Stomach (tissue), 9 donors: ENCODE measurements around the gene GDF2. TPM values are rescaled to one million over a fixed set of nuclear protein-coding genes. Genes with fewer than 3 reads are reported as not detected.
A peak's percentile ranks its signal among the peaks of the same experiment; 100 is the strongest.

ENCODE experiments used
- DNase-seq, 2 donors: peaks; one replicate each; pipeline versions ENCODE4 v3.0.0 to v3.0.0-alpha.2; 2013 to 2019
- H3K27ac ChIP-seq, 5 donors: fragments of 200-600 bp in 4 of 5; sonication (generic) in 4 of 5; one replicate each; pipeline ENCODE4 v1.5.1; 2013 to 2019; ENCODE audit warnings: mild to moderate bottlenecking in 1 of 5, moderate library complexity in 1 of 5
- H3K27me3 ChIP-seq, 3 donors: fragments of 200-600 bp; sonication (generic); one replicate each; pipeline ENCODE4 v1.5.1; 2017 to 2019; ENCODE audit warnings: mixed run types in 1 of 3
- H3K36me3 ChIP-seq, 4 donors: fragments of 200-600 bp; sonication (generic); 1 replicate in 3 of 4; 2 replicates in 1 of 4; pipeline ENCODE4 v1.5.1; 2016 to 2019
- H3K4me1 ChIP-seq, 4 donors: fragments of 200-600 bp; sonication (generic); one replicate each; pipeline ENCODE4 v1.5.1; 2016 to 2019
- H3K4me3 ChIP-seq, 4 donors: fragments of 200-600 bp; sonication (generic) in 3 of 4; one replicate each; pipeline ENCODE4 v1.5.1; 2016 to 2019; ENCODE audit warnings: mild to moderate bottlenecking in 1 of 4
- H3K9me3 ChIP-seq, 4 donors: fragments of 200-600 bp; sonication (generic); one replicate each; pipeline ENCODE4 v1.5.1; 2016 to 2019
- EP300 ChIP-seq: sonication (generic); formaldehyde crosslinking; IDR thresholded peaks from one replicate; pipeline ENCODE4 v1.6.1; 2017; ENCODE audit warnings: antibody characterized with exemption
- POLR2A ChIP-seq, 4 donors: fragments of 450-650 bp; IDR thresholded peaks; one replicate each; pipeline ENCODE4 v1.6.1; 2016; ENCODE audit warnings: antibody characterized with exemption in 4 of 4, control low read depth in 2 of 4, mild to moderate bottlenecking in 1 of 4, moderate library complexity in 1 of 4
- POLR2AphosphoS5 ChIP-seq, 3 donors: sonication (generic); formaldehyde crosslinking; IDR thresholded peaks; one replicate each; pipeline ENCODE4 v1.6.1; 2016; ENCODE audit warnings: antibody characterized with exemption in 3 of 3
- WGBS, 5 donors: extraction: QIAGEN DNeasy Blood & Tissue Kit in 3 of 5; methylation state at CpG; one replicate each; pipeline versions ENCODE4 v1.1.5 to v1.1.7; 2013 to 2018; 5-methylcytosine and 5-hydroxymethylcytosine counted together
- intact Hi-C: fragments of 100-400 bp; cut with DNase I; formaldehyde crosslinking; loops from one replicate; pipeline ENCODE4 v1.15.1; 2023; ENCODE audit warnings: low total_unique reads
- polyA plus RNA-seq, 3 donors: library from polyadenylated mRNA; stranded (reverse); fragments of 200-250 nt; gene quantifications; one replicate each; pipeline ENCODE4 v1.2.3, GENCODE V29; 2013
- total RNA-seq, 5 donors: library from RNA; depleted of rRNA; stranded (reverse); fragments of >200 nt; gene quantifications; one replicate each; pipeline versions ENCODE4 v1.1.0 to v1.2.3, GENCODE V29; 2014 to 2016
- TF ChIP-seq, protein P1 (sequence below), 7 experiments: fragments of 450-650 bp in 4 of 7; fragments of 200-600 bp in 3 of 7; sonication (generic) in 3 of 7; IDR thresholded peaks; one replicate each; pipeline ENCODE4 v1.5.1; 2016 to 2019; ENCODE audit warnings: antibody characterized with exemption in 7 of 7, control low read depth in 2 of 7, mild to moderate bottlenecking in 1 of 7
- donor health status: healthy with polysubstance abuse.
- donor health status: Bipolar disorder and iron deficiency.
- donor health status: healthy.

GDF2 gene
- total and polyA plus RNA-seq, 8 donors: not detected

DNA sequence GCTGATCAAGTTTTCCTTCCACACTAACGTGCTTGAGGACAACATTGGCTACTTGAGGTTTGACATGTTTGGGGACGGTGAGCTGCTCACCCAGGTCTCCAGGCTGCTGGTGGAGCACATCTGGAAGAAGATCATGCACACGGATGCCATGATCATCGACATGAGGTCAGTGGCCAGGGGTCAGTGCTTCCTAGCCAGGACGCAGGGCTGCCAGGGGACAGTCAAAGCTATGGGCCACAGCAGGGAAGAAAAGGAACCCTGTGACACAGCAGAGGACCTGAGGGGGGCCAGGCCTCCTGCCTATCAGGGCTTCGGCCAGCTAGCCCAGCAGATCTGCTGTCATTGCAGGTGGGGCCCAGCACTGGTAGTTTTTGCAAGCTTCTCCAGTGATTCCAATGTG lies 31.1 kb downstream of the GDF2 start:
- no peak for DNase-seq
- H3K9me3 ChIP-seq: no peaks in the 10 kb centered on the region
- H3K4me3 ChIP-seq: no peak overlapping the region
- H3K36me3 ChIP-seq: no peaks in the 10 kb centered on the region
- no peaks in the 10 kb centered on the region for H3K27me3 ChIP-seq
- TF ChIP-seq, protein P1, sequence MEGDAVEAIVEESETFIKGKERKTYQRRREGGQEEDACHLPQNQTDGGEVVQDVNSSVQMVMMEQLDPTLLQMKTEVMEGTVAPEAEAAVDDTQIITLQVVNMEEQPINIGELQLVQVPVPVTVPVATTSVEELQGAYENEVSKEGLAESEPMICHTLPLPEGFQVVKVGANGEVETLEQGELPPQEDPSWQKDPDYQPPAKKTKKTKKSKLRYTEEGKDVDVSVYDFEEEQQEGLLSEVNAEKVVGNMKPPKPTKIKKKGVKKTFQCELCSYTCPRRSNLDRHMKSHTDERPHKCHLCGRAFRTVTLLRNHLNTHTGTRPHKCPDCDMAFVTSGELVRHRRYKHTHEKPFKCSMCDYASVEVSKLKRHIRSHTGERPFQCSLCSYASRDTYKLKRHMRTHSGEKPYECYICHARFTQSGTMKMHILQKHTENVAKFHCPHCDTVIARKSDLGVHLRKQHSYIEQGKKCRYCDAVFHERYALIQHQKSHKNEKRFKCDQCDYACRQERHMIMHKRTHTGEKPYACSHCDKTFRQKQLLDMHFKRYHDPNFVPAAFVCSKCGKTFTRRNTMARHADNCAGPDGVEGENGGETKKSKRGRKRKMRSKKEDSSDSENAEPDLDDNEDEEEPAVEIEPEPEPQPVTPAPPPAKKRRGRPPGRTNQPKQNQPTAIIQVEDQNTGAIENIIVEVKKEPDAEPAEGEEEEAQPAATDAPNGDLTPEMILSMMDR (IDR thresholded peaks at IDR 0.05): no peak
- TF ChIP-seq POLR2A (IDR thresholded peaks at IDR 0.05): no peak
- no peak for TF ChIP-seq EP300
- no peak for TF ChIP-seq POLR2AphosphoS5 (IDR thresholded peaks at IDR 0.05)
- intact Hi-C loops: no loop called here
- no peaks in the 10 kb centered on the region for H3K4me1 ChIP-seq
- H3K27ac ChIP-seq: no peak overlapping the region
- 85 to 94% (median 87%) methylated on average over 6 of the region's 6 CpGs for WGBS, 5 donors

DNA sequence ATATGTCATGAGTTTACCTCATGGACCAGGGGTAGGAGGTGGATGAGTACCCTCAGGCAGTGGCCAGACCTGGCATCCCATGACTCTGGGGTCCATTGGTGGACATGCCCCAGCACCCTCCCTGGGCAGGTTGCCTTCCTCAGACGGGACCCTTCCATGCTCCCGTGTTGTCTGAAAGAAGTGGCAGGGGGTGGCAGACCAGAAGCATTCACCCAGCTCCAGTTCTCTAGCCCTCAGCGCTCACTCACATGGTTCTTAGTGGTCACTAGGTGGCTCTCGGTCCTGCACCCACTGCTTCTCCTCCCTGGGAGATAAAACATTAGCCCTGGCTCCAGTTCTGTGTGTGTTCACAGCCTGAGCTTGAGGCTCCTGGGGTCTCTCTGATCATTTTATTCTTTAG lies 31.9 kb downstream of the GDF2 start:
- WGBS, 5 donors: 37 to 62% (median 51%) methylated on average over 3 to 4 of the region's 4 CpGs
- Histone ChIP-seq H3K27ac (no peak overlapping the region), H3K4me3 (no peak overlapping the region), H3K27me3 (no peaks in the 10 kb centered on the region), H3K9me3 (no peaks in the 10 kb centered on the region), H3K4me1 (no peaks in the 10 kb centered on the region), H3K36me3 (no peaks in the 10 kb centered on the region)
- intact Hi-C loops: no loop called here
- peak in 1 of 2 donors; percentile 56 for DNase-seq
- TF ChIP-seq EP300: no peak
- TF ChIP-seq POLR2AphosphoS5 (IDR thresholded peaks at IDR 0.05): no peak
- TF ChIP-seq, protein P1 (IDR thresholded peaks at IDR 0.05): no peak
- TF ChIP-seq POLR2A (IDR thresholded peaks at IDR 0.05): no peak

GRCh38 chr10:47354900-47355299 lies 32.6 kb downstream of the GDF2 start:
- H3K4me1 ChIP-seq: no peaks in the 10 kb centered on the region
- no peak overlapping the region for H3K4me3 ChIP-seq
- 62 to 91% (median 78%) methylated on average over 1 of the region's 1 CpG for WGBS, 5 donors
- intact Hi-C loops: no loop called here
- no peaks in the 10 kb centered on the region for H3K36me3 ChIP-seq
- no peak for TF ChIP-seq POLR2A (IDR thresholded peaks at IDR 0.05)
- no peak for TF ChIP-seq EP300
- TF ChIP-seq POLR2AphosphoS5 (IDR thresholded peaks at IDR 0.05): no peak
- TF ChIP-seq, protein P1 (IDR thresholded peaks at IDR 0.05): no peak
- H3K27me3 ChIP-seq: no peaks in the 10 kb centered on the region
- no peaks in the 10 kb centered on the region for H3K9me3 ChIP-seq
- H3K27ac ChIP-seq: no peak overlapping the region
- no peak for DNase-seq

GRCh38 chr10:47356708-47357107 lies 34.5 kb downstream of the GDF2 start:
- Histone ChIP-seq H3K27ac (no peak overlapping the region), H3K9me3 (no peaks in the 10 kb centered on the region), H3K4me1 (no peaks in the 10 kb centered on the region), H3K27me3 (no peaks in the 10 kb centered on the region), H3K4me3 (no peak overlapping the region), H3K36me3 (no peaks in the 10 kb centered on the region)
- no peak for TF ChIP-seq EP300
- TF ChIP-seq POLR2AphosphoS5 (IDR thresholded peaks at IDR 0.05): no peak
- no peak for TF ChIP-seq POLR2A (IDR thresholded peaks at IDR 0.05)
- TF ChIP-seq, protein P1 (IDR thresholded peaks at IDR 0.05): no peak
- no peak for DNase-seq
- intact Hi-C loops: no loop called here
- WGBS, 5 donors: 76 to 84% (median 83%) methylated on average over 5 of the region's 5 CpGs
